A673 (cell line): ENCODE results near the gene TRAF6. TPM values are rescaled to one million over a fixed set of nuclear protein-coding genes. Genes with fewer than 3 reads are reported as not detected.

Experiments used
- BruUV-seq: library from RNA; stranded (reverse); fragments of 400-500 nt; replicated peaks from 2 replicates; lab custom pipeline; 2021; lab: Mats Ljungman, UMichigan
- CTCF ChIA-PET: fragments of 300-600 bp; sonication (Branson Sonifier 250); formaldehyde crosslinking; loops from one replicate; lab custom pipeline; 2022; ENCODE audit warnings: antibody characterized with exemption; lab: Charles Lee
- POLR2A ChIA-PET: fragments of 300-600 bp; sonication (Branson Sonifier 250); formaldehyde crosslinking; loops from one replicate; lab custom pipeline; 2022; ENCODE audit warnings: antibody characterized with exemption; ENCODE audit not compliant: low non-redundant PET; lab: Charles Lee
- DNase-seq: peaks from one replicate; pipeline ENCODE4 v3.0.0-alpha.2; 2015; ENCODE audit warnings: low spot score
- H3K27ac ChIP-seq: fragments of 200-600 bp; sonication (generic); 2 replicates; pipeline ENCODE4 v1.5.1; 2016; ENCODE audit warnings: mixed run types, low read depth, mild to moderate bottlenecking, mixed read lengths, antibody characterized with exemption, low read length; ENCODE audit not compliant: poor library complexity, severe bottlenecking
- H3K27me3 ChIP-seq: fragments of 200-600 bp; sonication (generic); replicated peaks from 2 replicates; pipeline ENCODE4 v1.6.1; 2017; ENCODE audit warnings: mixed run types, low read depth, mild to moderate bottlenecking, mixed read lengths, antibody characterized with exemption, low read length; ENCODE audit not compliant: insufficient read depth, poor library complexity
- H3K36me3 ChIP-seq: fragments of 200-600 bp; sonication (generic); 2 replicates; pipeline ENCODE4 v1.6.1; 2016; ENCODE audit warnings: mixed run types, mild to moderate bottlenecking, mixed read lengths, antibody characterized with exemption, low read length; ENCODE audit not compliant: insufficient read depth, poor library complexity, severe bottlenecking
- H3K4me1 ChIP-seq: fragments of 200-600 bp; sonication (generic); 2 replicates; pipeline ENCODE4 v1.6.1; 2017; ENCODE audit warnings: mixed run types, mild to moderate bottlenecking, mixed read lengths, antibody characterized with exemption, low read length; ENCODE audit not compliant: insufficient read depth, poor library complexity, severe bottlenecking
- H3K4me3 ChIP-seq: fragments of 200-600 bp; sonication (generic); 2 replicates; pipeline ENCODE4 v1.5.1; 2016; ENCODE audit warnings: low read depth, mixed run types, mild to moderate bottlenecking, mixed read lengths, low read length; ENCODE audit not compliant: poor library complexity, severe bottlenecking
- H3K9me3 ChIP-seq: fragments of 200-600 bp; sonication (generic); 2 replicates; pipeline ENCODE4 v1.6.1; 2016; ENCODE audit warnings: mixed run types, low read depth, mild to moderate bottlenecking, mixed read lengths, antibody characterized with exemption, low read length; ENCODE audit not compliant: poor library complexity, severe bottlenecking
- EZH2 ChIP-seq: fragments of 200-600 bp; sonication (generic); IDR thresholded peaks from 2 replicates; pipeline ENCODE4 v1.6.1; 2017; ENCODE audit warnings: borderline replicate concordance, low read depth, mild to moderate bottlenecking, mixed read lengths, antibody characterized with exemption, low read length; ENCODE audit not compliant: poor library complexity, severe bottlenecking
- intact Hi-C: fragments of 100-400 bp; cut with micrococcal nuclease; formaldehyde crosslinking; loops from one replicate; pipeline ENCODE4 v1.10.0; 2022; ENCODE audit not compliant: unreplicated experiment
- total RNA-seq: library from RNA; stranded (reverse); gene quantifications from 2 replicates; pipeline ENCODE4 v1.2.3, GENCODE V29; 2021
- TF ChIP-seq, protein P1 (sequence below): fragments of 300-800, 200-600 bp; sonication (generic); conservative IDR thresholded peaks from 2 replicates; pipeline ENCODE4 v1.5.1; 2017; ENCODE audit warnings: low read depth, mild to moderate bottlenecking, antibody characterized with exemption, low read length, moderate library complexity, mixed read lengths

Gene TRAF6
- total RNA-seq, 1 experiment from 2014 or later, result 28.6 TPM

DNA sequence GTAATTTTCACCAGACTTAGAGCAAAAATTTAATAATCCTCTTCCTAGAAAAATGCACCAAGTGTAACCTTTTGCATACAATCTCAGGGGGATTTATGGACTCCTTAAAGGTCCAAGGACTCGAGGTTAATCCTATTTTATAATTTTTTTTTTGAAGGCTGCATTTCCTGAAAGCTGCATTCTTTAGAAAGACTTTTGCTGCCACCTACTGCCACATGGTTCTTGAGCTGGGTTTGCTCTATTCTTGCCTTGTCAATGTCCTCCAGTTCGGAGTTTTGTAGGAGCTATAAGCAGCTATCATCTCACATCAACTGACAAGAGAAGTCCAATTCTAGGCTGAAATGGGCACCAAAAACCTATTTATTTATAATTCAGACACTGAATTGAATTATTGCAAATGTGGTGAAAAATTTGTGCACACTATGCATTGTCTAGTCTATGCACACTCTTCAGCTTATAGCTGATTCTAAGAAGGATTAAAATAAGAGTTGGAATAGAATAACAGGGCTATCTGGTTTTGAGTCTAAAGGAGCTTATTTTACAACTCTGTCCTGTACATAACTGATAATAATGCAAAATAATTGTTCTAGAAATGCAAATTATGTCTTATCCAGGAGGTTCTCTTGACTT lies 31.3 kb downstream of the TRAF6 start:
- ChIA-PET CTCF (interaction anchor here (0.6 to 4.1 kb wide), 21 partner anchors 8 to 657 kb away, joined by 3 to 49 read pairs (median 4); no protein-coding TSS in a partner anchor), POLR2A (interaction anchor here (0.6 kb wide), 1 partner anchor 56 kb away, joined by 3 read pairs; no protein-coding TSS in a partner anchor)
- BruUV-seq, result no TSS peak
- Histone ChIP-seq H3K9me3 (no peaks in the 10 kb centered on the region), H3K4me1 (peaks cover 14% of the 10 kb centered on the region), H3K27ac (no peak overlapping the region), H3K36me3 (no peaks in the 10 kb centered on the region), H3K4me3 (no peak overlapping the region), H3K27me3 (no peaks in the 10 kb centered on the region)
- DNase-seq, result peak; percentile 93
- TF ChIP-seq, protein P1, sequence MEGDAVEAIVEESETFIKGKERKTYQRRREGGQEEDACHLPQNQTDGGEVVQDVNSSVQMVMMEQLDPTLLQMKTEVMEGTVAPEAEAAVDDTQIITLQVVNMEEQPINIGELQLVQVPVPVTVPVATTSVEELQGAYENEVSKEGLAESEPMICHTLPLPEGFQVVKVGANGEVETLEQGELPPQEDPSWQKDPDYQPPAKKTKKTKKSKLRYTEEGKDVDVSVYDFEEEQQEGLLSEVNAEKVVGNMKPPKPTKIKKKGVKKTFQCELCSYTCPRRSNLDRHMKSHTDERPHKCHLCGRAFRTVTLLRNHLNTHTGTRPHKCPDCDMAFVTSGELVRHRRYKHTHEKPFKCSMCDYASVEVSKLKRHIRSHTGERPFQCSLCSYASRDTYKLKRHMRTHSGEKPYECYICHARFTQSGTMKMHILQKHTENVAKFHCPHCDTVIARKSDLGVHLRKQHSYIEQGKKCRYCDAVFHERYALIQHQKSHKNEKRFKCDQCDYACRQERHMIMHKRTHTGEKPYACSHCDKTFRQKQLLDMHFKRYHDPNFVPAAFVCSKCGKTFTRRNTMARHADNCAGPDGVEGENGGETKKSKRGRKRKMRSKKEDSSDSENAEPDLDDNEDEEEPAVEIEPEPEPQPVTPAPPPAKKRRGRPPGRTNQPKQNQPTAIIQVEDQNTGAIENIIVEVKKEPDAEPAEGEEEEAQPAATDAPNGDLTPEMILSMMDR, result peak; percentile 98
- TF ChIP-seq EZH2, result no peak
- intact Hi-C loops, result loop anchor here (1.0 to 5.0 kb wide), 5 partner anchors 97 to 992 kb away; no protein-coding TSS in a partner anchor

DNA sequence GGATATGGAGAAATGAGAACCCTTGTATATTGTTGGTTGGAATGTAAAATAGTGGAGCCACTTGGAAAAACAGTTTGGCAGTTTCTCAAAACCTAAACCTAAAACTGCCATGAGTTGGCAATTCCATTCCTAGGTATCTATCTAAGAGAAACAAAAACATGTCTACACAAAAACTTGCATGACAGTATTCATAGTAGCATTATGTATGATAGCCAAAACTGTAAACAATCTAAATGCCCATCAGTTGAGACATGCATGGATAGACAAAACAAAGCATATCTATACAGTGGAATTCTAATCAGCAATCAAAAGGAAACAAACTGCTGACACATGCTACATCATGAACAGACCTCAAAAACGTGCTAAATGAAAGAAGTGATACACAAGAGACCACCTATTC lies 34.9 kb downstream of the TRAF6 start:
- no peaks in the 10 kb centered on the region for H3K27me3 ChIP-seq
- no peak overlapping the region for H3K27ac ChIP-seq
- BruUV-seq, result no TSS peak
- H3K4me3 ChIP-seq, result no peak overlapping the region
- intact Hi-C loops, result loop anchor here (5.0 kb wide), 2 partner anchors 93 to 988 kb away; no protein-coding TSS in a partner anchor
- H3K36me3 ChIP-seq, result no peaks in the 10 kb centered on the region
- no peak for TF ChIP-seq EZH2
- TF ChIP-seq, protein P1, result no peak
- no peaks in the 10 kb centered on the region for H3K9me3 ChIP-seq
- H3K4me1 ChIP-seq, result peaks cover 18% of the 10 kb centered on the region
- no peak for DNase-seq
- ChIA-PET CTCF (no interaction called here), POLR2A (no interaction called here)

DNA sequence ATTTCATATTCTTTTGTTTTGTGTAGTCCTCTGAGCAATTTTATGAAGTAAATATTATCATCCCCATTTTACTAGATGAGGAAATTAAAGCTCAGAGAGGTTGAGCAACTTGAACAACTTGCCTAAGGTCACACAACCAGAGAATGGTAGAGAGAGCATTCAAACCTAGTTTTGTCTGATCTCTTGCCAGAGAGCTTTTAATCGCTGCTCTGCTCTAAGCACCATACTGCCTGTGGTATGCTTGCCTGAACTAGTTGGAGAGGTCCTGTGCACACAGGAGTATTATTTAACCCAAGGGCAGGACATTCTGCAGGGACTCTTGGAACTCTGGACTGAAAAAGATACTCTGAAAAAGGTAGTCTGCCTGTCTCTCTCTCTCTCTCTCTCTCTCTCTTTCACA lies 38.5 kb downstream of the TRAF6 start:
- intact Hi-C loops, result no loop called here
- ChIA-PET POLR2A (no interaction called here), CTCF (no interaction called here)
- BruUV-seq, result no TSS peak
- no peaks in the 10 kb centered on the region for H3K9me3 ChIP-seq
- no peak overlapping the region for H3K4me3 ChIP-seq
- no peaks in the 10 kb centered on the region for H3K27me3 ChIP-seq
- TF ChIP-seq, protein P1, result no peak
- TF ChIP-seq EZH2, result no peak
- peaks cover 11% of the 10 kb centered on the region for H3K4me1 ChIP-seq
- no peak for DNase-seq
- H3K27ac ChIP-seq, result no peak overlapping the region
- H3K36me3 ChIP-seq, result no peaks in the 10 kb centered on the region
